ENCODE results near the gene AGO1. TPM values are rescaled to one million over a fixed set of nuclear protein-coding genes. Genes with fewer than 3 reads are reported as not detected.

AGO1 gene
- total and polyA plus RNA-seq, 2 experiments from 2014 or later = 7.6 to 22.2 TPM

DNA sequence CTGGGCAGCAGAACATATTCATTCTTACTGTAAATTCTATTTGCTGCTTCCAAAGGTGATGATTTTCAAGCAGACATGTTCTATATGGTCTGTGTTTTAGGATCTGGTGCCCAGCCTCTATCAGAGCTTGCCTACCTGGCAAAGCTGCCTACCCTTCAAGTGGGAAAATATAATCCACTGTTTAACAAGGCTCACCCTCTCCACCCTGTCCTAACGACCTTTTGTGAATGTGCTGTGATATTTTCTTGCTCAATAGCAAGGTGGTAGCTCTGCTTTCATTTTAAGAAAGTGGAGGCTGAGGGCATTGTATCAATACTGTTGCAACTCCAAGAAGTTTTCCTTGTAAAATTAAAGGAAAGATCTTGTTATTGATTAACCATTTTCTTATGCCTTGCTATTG lies 26.0 kb upstream of the AGO1 start:
- Histone ChIP-seq H3K79me2 (no peaks in the 10 kb centered on the region), H3K9me2 (replicated peaks; ENCODE audit: insufficient read depth) (no peaks in the 10 kb centered on the region), H4K20me1 (ENCODE audit: insufficient read depth, poor library complexity, severe bottlenecking) (no peaks in the 10 kb centered on the region), H3K4me3 (no peak overlapping the region), H3K4me1 (ENCODE audit: insufficient read depth) (peaks cover 9% of the 10 kb centered on the region), H3K27me3 (no peaks in the 10 kb centered on the region), H2AFZ (no peak overlapping the region), H3K4me2 (peak overlapping the region; percentile 16), H3K9me3 (ENCODE audit: low read depth) (no peaks in the 10 kb centered on the region), H3K36me3 (replicated peaks; ENCODE audit: insufficient read depth, low read depth) (no peaks in the 10 kb centered on the region), H3K27ac (no peak overlapping the region)
- no peak for DNase-seq (ENCODE audit: low spot score)
- WGBS (ENCODE audit: low lambda C conversion rate, missing lambda C conversion rate) = 59% methylated on average over 1 of the region's 1 CpG
- TF ChIP-seq, protein P1, sequence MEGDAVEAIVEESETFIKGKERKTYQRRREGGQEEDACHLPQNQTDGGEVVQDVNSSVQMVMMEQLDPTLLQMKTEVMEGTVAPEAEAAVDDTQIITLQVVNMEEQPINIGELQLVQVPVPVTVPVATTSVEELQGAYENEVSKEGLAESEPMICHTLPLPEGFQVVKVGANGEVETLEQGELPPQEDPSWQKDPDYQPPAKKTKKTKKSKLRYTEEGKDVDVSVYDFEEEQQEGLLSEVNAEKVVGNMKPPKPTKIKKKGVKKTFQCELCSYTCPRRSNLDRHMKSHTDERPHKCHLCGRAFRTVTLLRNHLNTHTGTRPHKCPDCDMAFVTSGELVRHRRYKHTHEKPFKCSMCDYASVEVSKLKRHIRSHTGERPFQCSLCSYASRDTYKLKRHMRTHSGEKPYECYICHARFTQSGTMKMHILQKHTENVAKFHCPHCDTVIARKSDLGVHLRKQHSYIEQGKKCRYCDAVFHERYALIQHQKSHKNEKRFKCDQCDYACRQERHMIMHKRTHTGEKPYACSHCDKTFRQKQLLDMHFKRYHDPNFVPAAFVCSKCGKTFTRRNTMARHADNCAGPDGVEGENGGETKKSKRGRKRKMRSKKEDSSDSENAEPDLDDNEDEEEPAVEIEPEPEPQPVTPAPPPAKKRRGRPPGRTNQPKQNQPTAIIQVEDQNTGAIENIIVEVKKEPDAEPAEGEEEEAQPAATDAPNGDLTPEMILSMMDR (IDR thresholded peaks at IDR 0.05; ENCODE audit: poor library complexity) = no peak
- TF ChIP-seq EZH2 (IDR thresholded peaks at IDR 0.05; ENCODE audit: borderline replicate concordance) (no peak), EZH2phosphoT487 (IDR thresholded peaks at IDR 0.05; ENCODE audit: low read depth, severe bottlenecking, unreplicated experiment) (no peak)

DNA sequence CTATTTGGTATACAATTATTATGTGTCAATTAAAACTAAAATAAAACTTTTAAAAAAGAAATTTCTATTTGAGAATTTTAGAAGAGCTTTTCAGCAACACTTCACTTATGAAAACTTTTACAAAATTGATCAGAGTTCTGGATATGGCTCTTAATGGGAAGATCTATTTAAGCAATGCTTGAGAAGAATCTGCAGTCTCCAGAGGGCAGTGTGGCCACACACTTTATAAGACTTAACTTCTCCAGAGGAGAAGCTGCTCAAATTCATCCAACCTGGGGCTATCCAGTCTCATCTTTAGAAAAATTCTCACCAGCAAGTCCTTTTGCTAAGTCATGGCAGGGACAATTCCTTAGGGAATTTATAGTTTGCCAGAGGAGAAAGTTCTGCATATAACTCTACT lies 25.2 kb upstream of the AGO1 start:
- H4K20me1 ChIP-seq (ENCODE audit: insufficient read depth, poor library complexity, severe bottlenecking) = no peaks in the 10 kb centered on the region
- no peak overlapping the region for H3K4me3 ChIP-seq
- no peak overlapping the region for H3K4me2 ChIP-seq
- peak; percentile 46 for DNase-seq (ENCODE audit: low spot score)
- H3K36me3 ChIP-seq (replicated peaks; ENCODE audit: insufficient read depth, low read depth) = no peaks in the 10 kb centered on the region
- H3K4me1 ChIP-seq (ENCODE audit: insufficient read depth) = peaks cover 7% of the 10 kb centered on the region
- no peaks in the 10 kb centered on the region for H3K9me3 ChIP-seq (ENCODE audit: low read depth)
- no peaks in the 10 kb centered on the region for H3K9me2 ChIP-seq (replicated peaks; ENCODE audit: insufficient read depth)
- no peak overlapping the region for H3K27ac ChIP-seq
- no peaks in the 10 kb centered on the region for H3K79me2 ChIP-seq
- no peaks in the 10 kb centered on the region for H3K27me3 ChIP-seq
- no peak for TF ChIP-seq EZH2phosphoT487 (IDR thresholded peaks at IDR 0.05; ENCODE audit: low read depth, severe bottlenecking, unreplicated experiment)
- TF ChIP-seq, protein P1 (IDR thresholded peaks at IDR 0.05; ENCODE audit: poor library complexity) = peak; percentile 50
- no peak overlapping the region for H2AFZ ChIP-seq

DNA sequence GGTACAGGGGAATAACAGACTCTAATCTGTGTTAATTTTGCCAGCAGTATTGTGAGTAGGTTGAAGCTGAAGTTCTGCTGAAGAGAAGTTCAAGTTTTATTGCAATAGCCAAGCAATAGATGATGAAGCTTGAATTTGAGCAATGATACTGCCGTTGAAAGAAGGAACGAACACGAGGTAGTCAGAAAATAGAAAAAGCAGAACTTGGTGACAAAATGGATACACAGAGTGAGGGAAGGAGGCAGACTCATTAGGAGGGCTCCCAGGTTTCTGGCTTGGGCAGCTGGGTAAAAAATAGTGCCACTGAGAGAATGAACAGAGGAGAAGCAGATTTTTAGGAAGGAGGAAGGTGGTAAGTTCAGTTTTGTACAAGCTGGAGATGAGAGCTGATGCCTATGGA lies 22.3 kb upstream of the AGO1 start:
- TF ChIP-seq, protein P1 (IDR thresholded peaks at IDR 0.05; ENCODE audit: poor library complexity) = no peak
- TF ChIP-seq EZH2 (IDR thresholded peaks at IDR 0.05; ENCODE audit: borderline replicate concordance) = no peak
- no peak for TF ChIP-seq EZH2phosphoT487 (IDR thresholded peaks at IDR 0.05; ENCODE audit: low read depth, severe bottlenecking, unreplicated experiment)
- H3K27me3 ChIP-seq = no peaks in the 10 kb centered on the region
- H3K4me3 ChIP-seq = no peak overlapping the region
- no peaks in the 10 kb centered on the region for H4K20me1 ChIP-seq (ENCODE audit: insufficient read depth, poor library complexity, severe bottlenecking)
- no peak overlapping the region for H3K27ac ChIP-seq
- H3K4me2 ChIP-seq = no peak overlapping the region
- H3K79me2 ChIP-seq = no peaks in the 10 kb centered on the region
- H3K4me1 ChIP-seq (ENCODE audit: insufficient read depth) = peaks cover 5% of the 10 kb centered on the region
- no peak for DNase-seq (ENCODE audit: low spot score)
- H3K9me2 ChIP-seq (replicated peaks; ENCODE audit: insufficient read depth) = no peaks in the 10 kb centered on the region
- H3K36me3 ChIP-seq (replicated peaks; ENCODE audit: insufficient read depth, low read depth) = no peaks in the 10 kb centered on the region
- WGBS (ENCODE audit: low lambda C conversion rate, missing lambda C conversion rate) = 90% methylated on average over 3 of the region's 3 CpGs
- no peak overlapping the region for H2AFZ ChIP-seq
- H3K9me3 ChIP-seq (ENCODE audit: low read depth) = no peaks in the 10 kb centered on the region

- Histone ChIP-seq H3K4me3 (no peak overlapping the region), H3K36me3 (replicated peaks; ENCODE audit: insufficient read depth, low read depth) (no peaks in the 10 kb centered on the region), H3K4me2 (no peak overlapping the region), H3K9me3 (ENCODE audit: low read depth) (no peaks in the 10 kb centered on the region), H3K79me2 (no peaks in the 10 kb centered on the region), H3K4me1 (ENCODE audit: insufficient read depth) (no peaks in the 10 kb centered on the region), H3K27me3 (no peaks in the 10 kb centered on the region), H2AFZ (no peak overlapping the region), H3K9me2 (replicated peaks; ENCODE audit: insufficient read depth) (no peaks in the 10 kb centered on the region), H4K20me1 (ENCODE audit: insufficient read depth, poor library complexity, severe bottlenecking) (no peaks in the 10 kb centered on the region), H3K27ac (no peak overlapping the region)
- 93% methylated on average over 1 of the region's 1 CpG for WGBS (ENCODE audit: low lambda C conversion rate, missing lambda C conversion rate)
- TF ChIP-seq, protein P1 (IDR thresholded peaks at IDR 0.05; ENCODE audit: poor library complexity) = no peak
- TF ChIP-seq EZH2phosphoT487 (IDR thresholded peaks at IDR 0.05; ENCODE audit: low read depth, severe bottlenecking, unreplicated experiment) = no peak
- TF ChIP-seq EZH2 (IDR thresholded peaks at IDR 0.05; ENCODE audit: borderline replicate concordance) = no peak
- DNase-seq (ENCODE audit: low spot score) = no peak
Measured at GRCh38 chr1:35863136-35863535, 19.9 kb upstream of the AGO1 start.
